Right lobe of liver (tissue), 6 donors: Measurements from ENCODE around the gene TNXB. TPM values are rescaled to one million over a fixed set of nuclear protein-coding genes. Genes with fewer than 3 reads are reported as not detected.
A peak's percentile ranks its signal among the peaks of the same experiment; 100 is the strongest.

Source experiments
- ATAC-seq, 4 donors: fragments of 200-7000 bp; cut with Tn5 transposase; one replicate each; pipeline ENCODE4 v1.9.1; 2020; ENCODE audit warnings: mild to moderate bottlenecking in 4 of 4, moderate library complexity in 4 of 4
- DNase-seq, 3 donors: peaks; one replicate each; pipeline ENCODE4 v3.0.0-alpha.2; 2020
- H3K27ac ChIP-seq, 3 donors: fragments of 200-600 bp; one replicate each; pipeline ENCODE4 v1.8.0; 2022
- H3K27me3 ChIP-seq, 2 donors: fragments of 200-600 bp; one replicate each; pipeline ENCODE4 v1.8.0; 2022
- H3K36me3 ChIP-seq, 4 donors: fragments of 200-600 bp; sonication (generic) in 1 of 4; one replicate each; pipeline versions ENCODE4 v1.5.1 to v1.8.0; 2017 to 2022; ENCODE audit warnings: control low read depth in 1 of 4
- H3K4me1 ChIP-seq, 4 donors: fragments of 200-600 bp; sonication (generic) in 1 of 4; one replicate each; pipeline versions ENCODE4 v1.5.1 to v1.8.0; 2017 to 2022; ENCODE audit warnings: control low read depth in 1 of 4
- H3K4me3 ChIP-seq, 3 donors: fragments of 200-600 bp; one replicate each; pipeline ENCODE4 v1.8.0; 2022
- H3K9me3 ChIP-seq, 4 donors: fragments of 200-600 bp; sonication (generic) in 1 of 4; one replicate each; pipeline versions ENCODE4 v1.5.1 to v1.8.0; 2017 to 2022; ENCODE audit warnings: control low read depth in 1 of 4
- POLR2A ChIP-seq: fragments of 450-650 bp; IDR thresholded peaks from one replicate; pipeline ENCODE4 v1.6.1; 2017; ENCODE audit warnings: antibody characterized with exemption, mild to moderate bottlenecking
- WGBS: methylation state at CpG from one replicate; pipeline ENCODE4 v1.1.6; 2018; ENCODE audit warnings: low coverage, low lambda C conversion rate; ENCODE audit not compliant: insufficient coverage; ENCODE audit errors: missing lambda C conversion rate; 5-methylcytosine and 5-hydroxymethylcytosine counted together
- intact Hi-C, 2 donors: fragments of 100-400 bp; cut with DNase I; formaldehyde crosslinking; loops; one replicate each; pipeline versions ENCODE4 v1.11.2 to v1.14.1; 2022
- total RNA-seq, 6 experiments: library from RNA; depleted of rRNA in 2 of 6; stranded (reverse); fragments of >200 nt in 2 of 6; fragmentation: NEBNext Ultra II Directional in 3 of 6; extraction: Animal tissue kit (Norgen Biotek cat#: 25700) in 3 of 6; gene quantifications; one replicate each; pipeline versions ENCODE4 v1.1.0 to v1.2.4, GENCODE V29; 2016 to 2023
- TF ChIP-seq, protein P1 (sequence below), 4 donors: fragments of 200-600 bp in 3 of 4; fragments of 450-650 bp in 1 of 4; IDR thresholded peaks; one replicate each; pipeline versions ENCODE4 v1.5.1 to v1.8.0; 2016 to 2022; ENCODE audit warnings: antibody characterized with exemption in 4 of 4, mild to moderate bottlenecking in 2 of 4
- donor health status: DM: no; HTN: yes; CAD: no.
- donor health status: DM: no; HTN: no; CAD: no.
- donor health status: DM: no; HTN: no; CAD: no.
- donor health status: DM: no; HTN: yes; CAD: no.
- donor health status: DM: no; HTN: yes; CAD: no.

TNXB gene
- total RNA-seq, 6 experiments from 2014 or later, result 7.2 to 28.3 (median 10.3) TPM

DNA sequence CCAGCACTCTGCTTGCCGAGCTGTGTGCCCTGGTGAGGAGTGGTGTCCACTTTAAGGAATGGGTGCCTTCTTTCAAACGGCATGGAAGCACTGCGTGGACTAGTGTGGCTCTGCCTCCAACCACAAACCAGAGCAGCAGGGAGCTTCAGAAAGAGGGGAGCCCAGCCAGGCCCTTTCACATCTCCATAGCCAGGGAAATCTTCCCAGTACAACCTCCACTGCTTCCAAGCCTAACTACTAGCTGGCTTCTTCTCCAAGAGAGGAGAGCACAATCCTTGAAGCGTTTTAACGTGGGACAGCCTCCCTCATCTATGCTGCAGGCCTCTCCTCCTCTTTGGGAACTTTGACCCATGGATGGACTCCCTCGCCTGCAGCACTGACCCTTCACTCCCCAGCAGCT lies 26.7 kb downstream of the TNXB start:
- Histone ChIP-seq H3K4me1 (peaks cover 0 to 4% (median 0%) of the 10 kb centered on the region in 4 donors), H3K9me3 (no peaks in the 10 kb centered on the region), H3K4me3 (no peak overlapping the region), H3K27me3 (no peaks in the 10 kb centered on the region), H3K36me3 (no peaks in the 10 kb centered on the region), H3K27ac (no peak overlapping the region)
- WGBS, result 36% methylated on average over 2 of the region's 6 CpGs
- ATAC-seq, result no peak
- DNase-seq, result no peak
- intact Hi-C loops, result no loop called here
- TF ChIP-seq, protein P1, sequence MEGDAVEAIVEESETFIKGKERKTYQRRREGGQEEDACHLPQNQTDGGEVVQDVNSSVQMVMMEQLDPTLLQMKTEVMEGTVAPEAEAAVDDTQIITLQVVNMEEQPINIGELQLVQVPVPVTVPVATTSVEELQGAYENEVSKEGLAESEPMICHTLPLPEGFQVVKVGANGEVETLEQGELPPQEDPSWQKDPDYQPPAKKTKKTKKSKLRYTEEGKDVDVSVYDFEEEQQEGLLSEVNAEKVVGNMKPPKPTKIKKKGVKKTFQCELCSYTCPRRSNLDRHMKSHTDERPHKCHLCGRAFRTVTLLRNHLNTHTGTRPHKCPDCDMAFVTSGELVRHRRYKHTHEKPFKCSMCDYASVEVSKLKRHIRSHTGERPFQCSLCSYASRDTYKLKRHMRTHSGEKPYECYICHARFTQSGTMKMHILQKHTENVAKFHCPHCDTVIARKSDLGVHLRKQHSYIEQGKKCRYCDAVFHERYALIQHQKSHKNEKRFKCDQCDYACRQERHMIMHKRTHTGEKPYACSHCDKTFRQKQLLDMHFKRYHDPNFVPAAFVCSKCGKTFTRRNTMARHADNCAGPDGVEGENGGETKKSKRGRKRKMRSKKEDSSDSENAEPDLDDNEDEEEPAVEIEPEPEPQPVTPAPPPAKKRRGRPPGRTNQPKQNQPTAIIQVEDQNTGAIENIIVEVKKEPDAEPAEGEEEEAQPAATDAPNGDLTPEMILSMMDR (IDR thresholded peaks at IDR 0.05), result no peak
- TF ChIP-seq POLR2A, result no peak

DNA sequence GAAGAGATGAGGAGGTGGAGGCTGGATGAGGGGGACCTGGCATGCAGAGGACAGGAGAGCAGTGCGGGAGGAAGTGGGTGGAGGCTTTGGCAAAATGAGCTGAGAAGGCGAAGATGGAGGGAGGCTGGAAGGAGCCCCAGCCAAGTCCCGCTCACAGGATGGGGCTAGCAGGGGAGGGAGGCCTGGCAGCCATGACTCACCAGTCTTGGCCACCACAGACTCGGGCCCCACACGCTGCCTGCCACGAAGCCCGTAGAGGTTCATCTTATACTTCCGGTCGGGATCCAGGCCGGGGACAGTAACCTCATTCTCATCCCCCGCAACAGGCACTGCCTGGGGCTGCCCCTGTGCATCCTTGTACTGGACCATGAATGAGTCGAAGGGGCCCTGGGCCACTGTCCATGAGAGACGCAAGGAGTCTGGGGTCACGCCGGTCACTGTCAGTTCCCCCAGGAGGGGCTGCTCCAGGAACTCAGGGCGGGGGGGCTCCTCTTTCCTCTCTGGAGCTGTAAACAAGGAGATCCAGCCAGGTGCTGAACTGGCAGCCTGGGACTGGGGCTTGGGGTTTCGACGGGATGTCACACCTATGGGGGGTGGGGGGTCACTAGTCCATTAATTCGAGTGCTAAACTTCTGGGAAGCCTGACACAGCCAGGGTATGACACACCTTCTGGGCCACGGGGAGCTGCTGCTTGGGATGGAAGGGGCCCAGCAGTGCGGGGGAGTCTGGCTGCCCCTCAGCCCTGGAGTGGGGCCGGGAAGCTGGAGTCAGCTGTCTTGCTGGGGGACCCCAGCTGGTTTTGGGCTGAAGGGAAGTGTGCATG lies 27.8 kb downstream of the TNXB start:
- Histone ChIP-seq H3K4me1 (no peaks in the 10 kb centered on the region), H3K9me3 (no peaks in the 10 kb centered on the region), H3K27ac (no peak overlapping the region), H3K4me3 (no peak overlapping the region), H3K36me3 (no peaks in the 10 kb centered on the region), H3K27me3 (no peaks in the 10 kb centered on the region)
- DNase-seq (no peak), ATAC-seq (peak; percentile 13 to 43 (median 28))
- intact Hi-C loops, result no loop called here
- WGBS, result 55% methylated on average over 4 of the region's 22 CpGs
- TF ChIP-seq POLR2A, result no peak
- TF ChIP-seq, protein P1 (IDR thresholded peaks at IDR 0.05), result no peak

DNA sequence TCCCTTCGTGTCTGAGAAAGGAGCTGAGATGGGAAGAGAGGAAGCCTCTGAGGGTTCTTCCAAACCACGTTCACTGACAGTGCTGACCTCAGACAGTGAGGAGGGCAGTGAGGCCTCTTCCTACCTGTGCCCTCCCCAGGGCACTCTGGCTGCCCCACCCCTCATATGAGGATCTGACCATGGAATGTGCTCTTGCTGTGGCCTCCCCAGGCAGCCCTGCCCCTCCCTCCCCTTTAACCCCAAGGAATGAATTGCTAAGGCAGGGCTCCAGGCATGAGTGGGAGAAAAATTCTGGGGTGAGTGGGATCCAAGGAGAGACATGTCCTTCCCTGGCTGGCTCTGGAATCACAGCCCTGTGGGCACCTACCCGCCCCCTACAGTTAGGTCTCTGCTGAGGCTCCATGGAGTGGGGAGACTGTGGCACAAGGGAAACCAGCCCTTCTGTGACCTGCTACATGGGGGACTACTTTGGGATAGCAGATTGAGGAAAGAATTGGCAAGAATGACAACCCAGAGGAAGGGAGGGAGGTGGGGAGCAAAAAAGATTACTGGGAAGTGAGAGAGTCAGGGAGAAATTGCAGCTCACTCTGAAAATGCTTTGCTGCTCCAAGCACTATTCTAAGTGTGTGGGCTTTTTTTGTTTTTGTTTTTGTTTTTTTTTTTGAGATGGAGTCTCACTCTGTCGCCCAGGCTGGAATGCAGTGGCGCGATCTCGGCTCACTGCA lies 29.4 kb downstream of the TNXB start:
- TF ChIP-seq, protein P1 (IDR thresholded peaks at IDR 0.05), result no peak
- TF ChIP-seq POLR2A, result no peak
- ATAC-seq, result no peak
- no peaks in the 10 kb centered on the region for H3K36me3 ChIP-seq
- WGBS, result 63% methylated on average over 2 of the region's 7 CpGs
- no peaks in the 10 kb centered on the region for H3K9me3 ChIP-seq
- no peak overlapping the region for H3K4me3 ChIP-seq
- no peak for DNase-seq
- H3K4me1 ChIP-seq, result no peaks in the 10 kb centered on the region
- intact Hi-C loops, result no loop called here
- no peak overlapping the region for H3K27ac ChIP-seq
- no peaks in the 10 kb centered on the region for H3K27me3 ChIP-seq

DNA sequence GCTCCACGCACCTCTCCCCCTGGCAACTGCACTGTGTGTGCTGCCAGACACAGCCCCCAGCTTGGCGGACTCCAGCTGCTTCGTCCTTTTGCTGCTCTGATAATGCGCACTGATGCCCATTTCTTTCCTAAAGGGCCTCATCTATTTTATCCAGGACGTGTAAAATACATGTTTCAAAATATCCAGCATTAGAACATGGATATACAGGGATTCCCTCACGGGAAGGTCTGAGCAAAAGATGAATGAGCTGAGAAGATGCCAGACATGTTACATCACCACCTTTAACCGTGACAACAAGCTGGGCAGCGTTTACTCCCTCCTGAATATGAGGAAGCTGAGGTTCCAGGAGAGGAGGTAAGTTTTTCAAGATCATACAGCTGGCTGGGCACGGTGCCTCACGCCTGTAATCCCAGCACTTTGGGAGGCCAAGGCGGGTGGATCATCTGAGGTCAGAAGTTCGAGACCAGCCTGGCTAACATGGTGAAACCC lies 32.8 kb downstream of the TNXB start:
- 70% methylated on average over 12 of the region's 12 CpGs for WGBS

More for the DNA sequence above, 32.8 kb downstream of the TNXB start:
- no peaks in the 10 kb centered on the region for H3K9me3 ChIP-seq
- H3K4me1 ChIP-seq, result no peaks in the 10 kb centered on the region
- TF ChIP-seq, protein P1 (IDR thresholded peaks at IDR 0.05), result no peak
- no peak for TF ChIP-seq POLR2A
- no peak overlapping the region for H3K4me3 ChIP-seq
- no peaks in the 10 kb centered on the region for H3K27me3 ChIP-seq
- H3K36me3 ChIP-seq, result no peaks in the 10 kb centered on the region
- H3K27ac ChIP-seq, result no peak overlapping the region
- no peak for ATAC-seq
- DNase-seq, result no peak
- intact Hi-C loops, result no loop called here
